HAP-1 (cell line): Measurements from ENCODE around the gene YIPF2.

Source experiments
- DNase-seq, 2 experiments: peaks; one replicate each; pipeline ENCODE4 v3.0.0-alpha.2; 2016 to 2020; ENCODE audit warnings: low spot score in 2 of 2
- H3K27me3 ChIP-seq: fragments of 250-450 bp; sonication (Bioruptor Pico); 2 replicates; pipeline ENCODE4 v1.5.1; 2020; ENCODE audit warnings: low read depth, mild to moderate bottlenecking, moderate library complexity
- H3K36me3 ChIP-seq: fragments of 250-450 bp; sonication (Bioruptor Pico); replicated peaks from 2 replicates; pipeline ENCODE4 v1.5.1; 2020; ENCODE audit warnings: mild to moderate bottlenecking
- H3K4me1 ChIP-seq: fragments of 250-450 bp; sonication (Bioruptor Pico); 2 replicates; pipeline ENCODE4 v1.5.1; 2020; ENCODE audit warnings: mild to moderate bottlenecking
- H3K4me3 ChIP-seq: fragments of 250-450 bp; sonication (Bioruptor Pico); 2 replicates; pipeline ENCODE4 v1.5.1; 2020; ENCODE audit warnings: mild to moderate bottlenecking, moderate library complexity
- H3K9me3 ChIP-seq: fragments of 250-450 bp; sonication (Bioruptor Pico); 2 replicates; pipeline ENCODE4 v1.5.1; 2020; ENCODE audit warnings: mild to moderate bottlenecking, moderate library complexity
- in situ Hi-C: fragments of 300-500 bp; cut with MboI; formaldehyde crosslinking; loops from 3 replicates; pipeline ENCODE4 v1.14.3; 2020; ENCODE audit warnings: low sequenced_read_pairs, inconsistent platforms, mixed read lengths

YIPF2 gene

GRCh38 chr19:10923260-10924112 lies 5.0 kb downstream of the YIPF2 start:
- H3K27me3 ChIP-seq: no peaks in the 10 kb centered on the region
- H3K4me1 ChIP-seq: peaks cover 4% of the 10 kb centered on the region; the same call in 1 of the 2 replicates
- H3K36me3 ChIP-seq: peaks cover 47% of the 10 kb centered on the region
- H3K9me3 ChIP-seq: no peaks in the 10 kb centered on the region
- no peak for DNase-seq
- in situ Hi-C loops: no loop called here
- no peak overlapping the region for H3K4me3 ChIP-seq

GRCh38 chr19:10922638-10923014 lies 5.8 kb downstream of the YIPF2 start:
- Histone ChIP-seq H3K4me3 (no peak overlapping the region), H3K4me1 (peaks cover 7% of the 10 kb centered on the region; the same call in 1 of the 2 replicates), H3K36me3 (peaks cover 55% of the 10 kb centered on the region), H3K9me3 (no peaks in the 10 kb centered on the region), H3K27me3 (no peaks in the 10 kb centered on the region)
- no peak for DNase-seq
- in situ Hi-C loops: no loop called here

GRCh38 chr19:10921910-10922637 lies 6.4 kb downstream of the YIPF2 start:
- no peaks in the 10 kb centered on the region for H3K27me3 ChIP-seq
- H3K36me3 ChIP-seq: peaks cover 55% of the 10 kb centered on the region
- DNase-seq: no peak
- H3K4me3 ChIP-seq: no peak overlapping the region
- H3K9me3 ChIP-seq: no peaks in the 10 kb centered on the region
- in situ Hi-C loops: no loop called here
- peaks cover 4% of the 10 kb centered on the region; the same call in 1 of the 2 replicates for H3K4me1 ChIP-seq

GRCh38 chr19:10921199-10921909 lies 7.1 kb downstream of the YIPF2 start:
- Histone ChIP-seq H3K4me3 (no peak overlapping the region), H3K9me3 (no peaks in the 10 kb centered on the region), H3K36me3 (peaks cover 62% of the 10 kb centered on the region), H3K4me1 (peaks cover 4% of the 10 kb centered on the region; the same call in 1 of the 2 replicates), H3K27me3 (no peaks in the 10 kb centered on the region)
- in situ Hi-C loops: no loop called here
- DNase-seq: no peak

GRCh38 chr19:10920781-10921180 lies 7.7 kb downstream of the YIPF2 start:
- in situ Hi-C loops: no loop called here
- Histone ChIP-seq H3K4me1 (peaks cover 4% of the 10 kb centered on the region; the same call in 1 of the 2 replicates), H3K4me3 (no peak overlapping the region), H3K36me3 (peaks cover 67% of the 10 kb centered on the region), H3K9me3 (no peaks in the 10 kb centered on the region), H3K27me3 (no peaks in the 10 kb centered on the region)
- no peak for DNase-seq

GRCh38 chr19:10920288-10920655 lies 8.2 kb downstream of the YIPF2 start:
- H3K27me3 ChIP-seq: no peaks in the 10 kb centered on the region
- H3K9me3 ChIP-seq: no peaks in the 10 kb centered on the region
- no peak for DNase-seq
- H3K4me1 ChIP-seq: peaks cover 4% of the 10 kb centered on the region; the same call in 1 of the 2 replicates
- in situ Hi-C loops: no loop called here
- H3K4me3 ChIP-seq: no peak overlapping the region
- peaks cover 68% of the 10 kb centered on the region for H3K36me3 ChIP-seq

GRCh38 chr19:10919352-10920287 lies 8.8 kb downstream of the YIPF2 start:
- no peak for DNase-seq
- H3K4me3 ChIP-seq: no peak overlapping the region
- H3K4me1 ChIP-seq: peaks cover 4% of the 10 kb centered on the region; the same call in 1 of the 2 replicates
- peaks cover 73% of the 10 kb centered on the region for H3K36me3 ChIP-seq
- no peaks in the 10 kb centered on the region for H3K9me3 ChIP-seq
- in situ Hi-C loops: no loop called here
- H3K27me3 ChIP-seq: no peaks in the 10 kb centered on the region

GRCh38 chr19:10918359-10918758 lies 10.1 kb downstream of the YIPF2 start:
- Histone ChIP-seq H3K4me3 (no peak overlapping the region), H3K9me3 (no peaks in the 10 kb centered on the region), H3K27me3 (no peaks in the 10 kb centered on the region), H3K36me3 (peaks cover 73% of the 10 kb centered on the region), H3K4me1 (peaks cover 4% of the 10 kb centered on the region; the same call in 1 of the 2 replicates)
- DNase-seq: no peak
- in situ Hi-C loops: no loop called here

- no peak for DNase-seq
- Histone ChIP-seq H3K9me3 (no peaks in the 10 kb centered on the region), H3K4me1 (peaks cover 4% of the 10 kb centered on the region; the same call in 1 of the 2 replicates), H3K36me3 (peaks cover 65% of the 10 kb centered on the region), H3K4me3 (no peak overlapping the region), H3K27me3 (no peaks in the 10 kb centered on the region)
- in situ Hi-C loops: no loop called here
These were observed 11.8 kb downstream of the YIPF2 start for GRCh38 chr19:10916602-10917001.

- H3K36me3 ChIP-seq: peaks cover 63% of the 10 kb centered on the region
- in situ Hi-C loops: no loop called here
- no peak overlapping the region for H3K4me3 ChIP-seq
- no peaks in the 10 kb centered on the region for H3K9me3 ChIP-seq
- H3K27me3 ChIP-seq: no peaks in the 10 kb centered on the region
- peaks cover 4% of the 10 kb centered on the region; the same call in 1 of the 2 replicates for H3K4me1 ChIP-seq
- DNase-seq: no peak
These were observed 13.0 kb downstream of the YIPF2 start for GRCh38 chr19:10915130-10916091.

GRCh38 chr19:10913716-10914340 lies 14.6 kb downstream of the YIPF2 start:
- Histone ChIP-seq H3K9me3 (no peaks in the 10 kb centered on the region), H3K27me3 (no peaks in the 10 kb centered on the region), H3K4me1 (peaks cover 4% of the 10 kb centered on the region; the same call in 1 of the 2 replicates), H3K36me3 (peaks cover 59% of the 10 kb centered on the region), H3K4me3 (no peak overlapping the region)
- no peak for DNase-seq
- in situ Hi-C loops: no loop called here

- Histone ChIP-seq H3K27me3 (no peaks in the 10 kb centered on the region), H3K36me3 (peaks cover 62% of the 10 kb centered on the region), H3K9me3 (no peaks in the 10 kb centered on the region), H3K4me1 (no peaks in the 10 kb centered on the region), H3K4me3 (no peak overlapping the region)
- in situ Hi-C loops: no loop called here
- no peak for DNase-seq
These were observed 15.8 kb downstream of the YIPF2 start for GRCh38 chr19:10912619-10913018.
